HG03103 (cell line): ENCODE results near the gene CYRIA.

ENCODE experiments used
- ATAC-seq: cut with Tn5 transposase; IDR thresholded peaks from one replicate; pipeline ENCODE4 v1.9.1; 2021; ENCODE audit warnings: low read depth; ENCODE audit not compliant: unreplicated experiment

Gene CYRIA

DNA sequence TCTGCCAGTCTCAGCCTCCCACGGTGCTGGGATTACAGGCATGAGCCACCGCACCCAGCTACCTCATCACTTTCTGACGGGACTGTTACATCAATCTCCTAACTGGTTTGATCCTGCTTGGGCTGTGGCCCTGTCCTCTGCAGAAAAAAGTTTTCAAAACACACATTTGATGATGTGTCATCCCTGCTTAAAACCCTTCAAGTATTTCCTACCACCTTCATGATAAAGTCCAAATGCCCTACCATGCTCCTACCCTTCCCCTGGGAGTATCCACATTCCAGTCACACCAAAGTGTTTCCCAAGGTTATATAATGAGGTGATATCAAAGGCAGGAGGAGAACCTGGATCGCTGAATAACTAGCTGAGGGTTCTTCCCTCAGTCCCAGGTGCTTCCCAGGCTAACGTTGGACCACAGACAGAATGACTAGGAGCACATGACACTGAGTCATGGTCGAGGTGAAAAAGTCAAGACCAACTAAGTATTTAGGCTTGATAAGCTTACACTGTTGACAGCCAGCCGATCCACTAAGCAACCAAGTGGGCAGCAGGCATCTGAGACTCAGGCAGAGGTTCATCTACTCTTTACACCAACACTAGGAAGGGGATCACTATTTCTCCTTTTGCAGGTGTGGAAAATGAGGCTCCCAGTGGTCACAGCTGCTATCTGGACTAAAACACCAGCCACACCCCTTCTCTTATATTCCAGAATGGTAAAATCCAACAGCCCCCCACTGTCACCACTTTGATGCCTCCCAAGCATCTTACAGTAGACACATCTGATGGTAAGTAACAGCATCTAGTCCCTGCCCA is 31.8 kb downstream of the CYRIA start:
- no peak for ATAC-seq

DNA sequence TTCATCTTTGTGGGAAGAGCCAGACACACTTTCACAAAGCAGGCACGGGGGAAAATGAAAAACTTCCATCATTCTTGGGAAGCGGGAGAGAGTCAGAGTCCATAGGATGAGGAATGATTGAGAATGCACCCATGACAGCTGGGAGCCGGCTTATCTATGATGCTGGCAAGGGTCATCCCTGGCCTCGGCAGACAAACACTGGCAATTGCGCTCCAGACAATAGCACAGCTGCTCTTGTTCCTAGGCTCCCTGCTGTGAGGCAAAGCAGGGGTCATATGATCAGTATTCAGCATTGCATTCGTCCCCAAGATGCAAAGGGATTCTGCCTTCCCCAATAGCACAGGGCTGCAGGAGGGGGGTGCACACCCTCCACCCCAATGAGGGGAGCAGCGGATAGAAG is 33.0 kb downstream of the CYRIA start:
- ATAC-seq: no peak

DNA sequence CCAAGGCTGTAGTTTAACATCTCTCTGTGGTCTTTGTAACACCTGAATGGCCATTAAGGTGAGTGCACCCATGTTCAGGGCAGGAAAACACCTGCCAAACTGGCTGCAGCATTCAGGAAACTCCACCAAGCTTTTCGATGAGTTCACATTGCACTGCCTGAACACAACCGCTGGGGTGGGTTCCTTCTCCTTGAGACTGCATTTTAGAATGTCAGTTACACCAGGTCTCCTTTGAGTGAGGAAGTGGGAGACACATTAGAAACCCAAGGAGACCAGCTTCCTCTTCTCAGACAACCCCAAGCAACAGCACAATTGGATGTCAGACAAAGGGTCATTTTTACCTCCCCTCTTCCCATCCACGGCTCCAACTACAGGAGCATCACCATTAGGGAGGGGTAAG is 35.2 kb downstream of the CYRIA start:
- ATAC-seq: peak; percentile 42

DNA sequence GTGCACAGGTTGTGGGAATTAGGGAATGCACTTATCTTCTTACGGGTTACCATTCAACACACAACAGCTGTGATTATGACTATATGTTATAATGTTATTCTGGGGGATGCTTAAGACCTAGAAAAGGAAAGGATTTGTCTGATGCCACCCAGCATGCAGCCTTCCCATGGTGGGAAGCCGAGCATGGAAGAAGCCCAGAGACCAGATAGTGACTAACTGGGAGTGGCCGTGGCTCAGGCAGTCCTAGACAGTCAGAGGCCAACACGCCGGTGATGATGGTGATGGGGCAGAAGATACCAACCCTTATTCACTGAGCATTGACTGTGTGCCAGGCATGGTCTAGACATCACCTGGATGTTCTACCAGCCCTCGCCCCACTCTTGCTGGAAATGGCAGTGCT is 35.9 kb downstream of the CYRIA start:
- ATAC-seq: no peak

DNA sequence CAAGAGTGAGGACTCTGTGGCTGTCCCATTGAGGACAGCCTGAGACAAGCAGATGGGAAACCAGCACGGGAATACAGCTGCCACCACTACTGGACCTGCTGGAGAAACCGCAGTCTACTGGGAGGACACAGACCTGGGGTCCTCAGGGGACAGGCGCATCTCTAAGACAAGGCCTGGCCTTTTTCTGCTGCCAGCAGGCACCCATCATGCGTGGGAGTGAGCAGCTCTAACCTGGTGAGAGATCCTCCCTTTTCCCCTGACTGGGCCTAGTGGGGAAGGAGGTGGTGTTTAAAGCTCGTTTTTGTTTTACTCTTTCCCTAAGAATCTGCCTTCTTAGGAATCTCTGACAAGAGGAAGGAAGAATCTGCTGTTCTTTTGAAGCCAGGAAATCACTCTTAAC is 36.6 kb downstream of the CYRIA start:
- ATAC-seq: no peak

DNA sequence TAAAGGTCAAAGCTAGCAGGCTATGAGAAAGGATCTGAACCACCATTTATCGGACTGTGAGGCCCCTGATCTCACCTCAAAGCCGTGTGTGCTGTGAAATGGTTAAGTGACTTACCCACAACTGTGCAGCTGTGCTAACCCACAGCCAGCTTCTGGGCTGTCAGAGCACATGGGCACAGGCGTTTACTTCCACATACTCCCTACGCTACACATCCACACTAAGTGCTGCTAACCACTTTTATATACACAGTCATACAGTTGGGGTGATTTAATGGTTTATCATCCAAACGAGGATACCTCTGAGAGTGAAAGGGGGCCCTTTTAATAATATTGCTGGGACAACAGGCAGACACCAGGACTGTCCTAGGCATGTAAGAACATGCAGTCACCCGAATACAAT is 37.3 kb downstream of the CYRIA start:
- ATAC-seq: no peak

DNA sequence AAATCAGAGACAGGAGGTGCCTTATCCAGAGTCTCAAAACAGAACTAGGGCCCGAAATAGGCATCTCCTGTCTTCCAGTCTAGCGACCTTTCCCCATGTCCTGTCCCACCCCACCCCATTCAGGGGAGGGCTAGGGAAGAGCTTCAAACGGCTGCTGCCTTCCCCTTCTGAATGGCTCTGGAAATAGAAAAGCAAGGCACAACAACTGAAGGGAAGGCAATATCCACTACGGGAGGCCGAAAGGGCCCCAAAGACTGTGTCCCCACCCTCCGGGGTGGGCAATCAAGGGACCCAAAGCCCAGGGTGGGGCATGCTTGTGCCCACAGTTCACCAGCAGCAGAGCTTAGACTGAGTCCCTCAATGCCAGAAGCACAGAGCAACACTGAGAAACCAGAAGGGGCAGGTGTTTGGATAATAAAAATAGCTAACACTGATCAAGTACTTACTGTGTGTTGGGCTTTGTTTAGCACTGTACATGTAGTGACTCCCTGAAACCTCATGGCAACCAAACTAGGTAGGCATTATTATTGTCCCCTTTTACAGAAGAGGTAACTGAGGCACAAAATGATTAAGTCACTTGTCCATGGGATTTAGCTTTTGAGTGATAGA is 38.5 kb downstream of the CYRIA start:
- ATAC-seq: no peak

DNA sequence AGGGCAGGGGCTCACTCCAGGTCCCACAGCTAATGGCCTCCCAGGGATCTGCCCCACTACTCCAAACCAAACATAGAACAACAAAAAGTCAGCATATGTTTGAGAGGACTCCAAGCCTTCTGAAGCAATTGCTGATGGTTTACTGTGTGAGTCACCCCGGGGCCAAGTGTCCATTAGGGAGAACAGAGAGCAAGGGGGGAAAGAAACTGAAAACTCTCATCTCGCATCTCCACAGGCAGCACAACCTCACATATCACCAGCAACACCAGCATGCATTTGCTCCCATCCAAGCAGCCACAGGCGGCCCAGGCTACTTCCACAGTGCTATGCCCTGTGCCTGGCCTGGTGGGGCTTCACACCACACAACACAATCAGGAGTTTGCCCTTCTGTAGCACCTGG is 39.1 kb downstream of the CYRIA start:
- no peak for ATAC-seq

DNA sequence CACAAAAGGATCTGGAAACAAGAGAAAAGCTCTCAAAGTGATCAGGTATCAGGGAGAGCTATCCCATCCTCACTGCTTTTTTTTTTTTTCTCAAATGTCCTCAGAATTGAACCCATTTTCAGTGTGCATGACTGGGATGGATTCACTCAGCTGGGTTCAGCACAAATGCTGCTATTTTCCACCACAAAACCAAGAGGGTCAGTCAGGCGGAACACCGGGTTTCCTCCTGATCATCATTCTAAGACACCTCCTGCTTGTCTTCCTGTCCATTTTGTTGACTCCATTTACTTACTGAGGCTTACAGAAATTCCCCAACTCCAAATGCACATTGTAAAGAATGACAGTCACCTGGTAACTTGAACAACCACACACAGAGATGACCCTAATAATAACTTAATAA is 39.9 kb downstream of the CYRIA start:
- ATAC-seq: peak; percentile 66

DNA sequence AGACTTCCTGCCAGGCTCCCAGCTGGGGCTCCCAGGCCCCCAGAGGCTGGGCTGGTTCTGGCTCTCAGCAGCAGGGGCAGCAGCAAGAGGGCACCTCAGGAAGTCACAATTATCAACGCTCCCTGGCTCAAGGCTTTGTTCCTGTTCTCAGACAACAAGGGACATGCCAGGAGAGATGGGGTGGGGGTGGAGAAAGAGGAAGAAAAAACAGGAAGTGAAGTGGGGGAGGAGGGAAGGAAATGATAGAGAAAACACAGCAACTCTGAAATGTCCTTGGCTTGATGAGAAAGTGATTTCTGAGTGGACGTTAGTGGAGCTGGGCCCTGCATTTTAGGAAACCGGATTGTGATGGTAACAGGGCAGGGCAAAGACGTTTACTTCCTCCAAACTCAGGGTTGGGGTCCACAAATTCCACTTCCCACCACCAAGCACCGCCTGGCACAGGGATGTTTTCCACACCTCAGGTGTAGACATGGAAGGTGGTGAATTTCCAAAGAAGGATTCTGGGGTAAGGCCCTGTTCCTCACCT is 40.4 kb downstream of the CYRIA start:
- ATAC-seq: no peak

DNA sequence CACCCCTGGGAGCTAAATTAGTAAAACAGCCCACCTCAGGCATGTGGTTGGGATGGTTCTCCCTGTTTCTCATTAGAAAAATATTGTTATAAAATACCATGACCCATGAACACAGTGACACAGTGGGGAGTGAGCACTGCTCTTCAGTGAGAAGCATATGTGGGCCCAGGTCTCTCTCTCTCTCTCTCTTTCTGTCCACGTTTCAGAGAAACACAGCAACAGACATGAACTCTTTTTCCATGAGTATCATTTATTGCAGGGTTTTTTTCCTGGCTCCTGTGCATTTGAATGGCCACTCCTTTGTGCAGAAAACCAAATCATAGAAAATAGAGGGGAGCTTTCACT is 41.2 kb downstream of the CYRIA start:
- ATAC-seq: no peak

DNA sequence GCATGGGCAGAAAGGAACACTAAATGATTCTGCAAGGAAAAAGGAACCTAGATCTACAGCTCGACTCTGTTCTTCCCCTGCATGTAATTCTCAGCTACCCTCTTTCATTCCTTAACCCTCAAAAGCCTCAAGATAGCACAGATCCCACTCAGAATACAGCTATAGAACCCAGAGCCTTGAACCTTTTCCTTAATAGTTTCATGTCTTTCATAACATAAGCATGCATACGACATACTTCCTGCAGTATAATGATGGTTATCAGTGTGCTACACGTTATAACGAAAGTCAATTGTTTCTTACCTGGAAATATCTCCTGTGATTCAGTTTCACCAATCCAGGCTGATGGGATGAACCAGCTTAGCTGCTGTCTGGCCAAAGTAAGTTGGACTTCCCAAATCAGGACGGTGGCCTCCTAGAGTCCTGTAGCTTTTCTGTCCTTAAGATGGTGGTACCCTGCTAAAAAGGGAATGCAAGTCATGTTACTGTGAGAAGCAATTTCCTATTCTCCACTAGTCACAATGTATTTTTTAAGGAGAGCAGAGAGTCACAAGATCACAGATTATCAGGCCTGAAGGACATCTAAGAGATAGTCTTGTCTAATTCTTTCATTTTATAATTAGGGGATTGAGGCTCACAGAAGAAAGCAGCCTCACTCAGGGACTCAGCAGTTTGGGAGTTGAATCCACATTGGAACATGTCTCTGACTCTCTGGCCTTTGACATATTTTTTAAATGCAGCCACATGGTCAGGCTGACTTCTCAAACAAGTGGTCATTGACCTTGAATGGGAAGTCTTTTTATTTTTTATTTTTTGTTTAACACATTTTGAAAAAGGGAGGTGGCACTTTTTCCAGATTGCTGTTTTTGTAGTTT is 41.8 kb downstream of the CYRIA start:
- no peak for ATAC-seq

DNA sequence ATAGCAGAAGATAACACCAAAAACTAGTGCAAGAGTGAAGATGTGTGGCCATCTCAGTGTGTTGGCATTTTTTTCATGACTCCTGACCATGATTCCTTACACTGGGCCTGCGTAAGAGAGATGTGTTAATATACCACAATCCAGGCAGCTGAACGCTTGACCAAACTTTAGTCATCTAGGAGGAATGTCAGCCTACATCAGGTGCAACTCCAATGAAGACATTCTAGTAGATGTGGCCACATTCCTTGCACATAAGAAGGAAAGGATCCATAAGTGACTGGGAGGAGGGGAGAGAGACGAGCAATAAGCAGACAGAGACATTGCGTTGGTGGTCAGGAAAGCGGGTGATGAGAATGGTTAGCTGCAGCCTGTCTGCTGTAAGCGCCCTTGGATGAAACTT is 42.6 kb downstream of the CYRIA start:
- ATAC-seq: no peak

DNA sequence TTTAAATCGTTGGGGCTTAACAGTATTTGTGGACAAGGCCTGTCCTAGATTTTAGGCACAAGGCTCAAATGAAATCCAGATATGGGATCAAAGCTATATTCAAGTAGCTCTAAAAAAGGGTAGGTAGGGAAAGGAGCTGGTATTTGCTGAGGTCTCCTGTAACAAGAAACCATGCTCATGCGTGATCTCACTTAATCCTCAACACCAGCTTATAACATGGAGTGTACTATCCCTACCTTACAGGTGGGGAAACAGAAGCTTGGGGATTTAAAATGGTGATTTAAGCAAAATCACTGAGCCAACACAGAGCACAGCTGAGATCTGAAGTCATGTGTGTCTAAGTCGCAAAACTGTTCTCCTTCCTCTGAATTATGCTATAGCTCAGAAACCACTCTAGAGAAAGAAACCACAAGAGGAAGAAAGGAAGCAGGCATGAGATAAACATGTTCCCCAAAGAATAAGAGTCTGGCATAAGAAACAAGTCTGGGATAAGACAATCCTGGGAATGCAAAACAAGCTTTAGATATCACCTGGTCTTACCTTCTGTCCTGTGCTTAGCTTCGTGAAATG is 43.1 kb downstream of the CYRIA start:
- no peak for ATAC-seq

DNA sequence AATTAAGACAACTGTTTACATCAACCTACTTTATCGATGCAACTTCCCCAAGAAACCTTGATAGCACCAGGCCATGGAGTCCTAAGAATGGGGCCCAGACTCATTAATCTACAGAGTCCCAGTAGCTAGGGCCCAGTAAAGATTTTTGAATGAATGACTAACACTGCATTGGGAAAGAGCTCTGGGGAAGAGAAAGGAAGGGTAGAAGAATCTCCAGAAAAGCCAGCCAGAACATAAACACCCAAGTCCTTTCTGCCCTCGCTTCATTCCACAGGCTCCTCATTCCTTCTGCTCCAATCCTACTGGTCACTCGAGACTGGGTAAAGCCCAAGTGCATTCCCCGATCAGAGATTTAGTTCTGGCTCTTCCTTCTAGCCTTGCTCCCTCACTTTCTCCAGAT is 44.3 kb downstream of the CYRIA start:
- no peak for ATAC-seq

DNA sequence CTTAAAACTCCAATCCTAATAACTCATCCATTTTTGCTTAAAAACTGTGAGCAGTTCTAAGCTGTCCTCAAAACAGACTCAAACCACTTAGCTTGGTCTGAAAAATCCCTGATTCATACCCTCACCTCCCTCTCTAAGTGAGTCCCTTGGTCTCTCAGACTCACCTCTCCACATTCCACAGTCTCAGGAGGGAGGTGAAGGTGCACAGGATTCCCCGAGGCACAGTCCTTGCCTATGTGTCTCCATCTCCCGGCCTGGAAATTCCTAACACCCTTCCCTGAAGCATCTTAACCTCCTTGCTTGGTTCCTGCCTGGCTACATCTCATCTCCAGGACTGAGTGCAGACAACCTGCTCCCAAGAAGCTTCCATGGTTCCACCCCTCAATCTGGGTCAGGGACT is 45.0 kb downstream of the CYRIA start:
- ATAC-seq: no peak

DNA sequence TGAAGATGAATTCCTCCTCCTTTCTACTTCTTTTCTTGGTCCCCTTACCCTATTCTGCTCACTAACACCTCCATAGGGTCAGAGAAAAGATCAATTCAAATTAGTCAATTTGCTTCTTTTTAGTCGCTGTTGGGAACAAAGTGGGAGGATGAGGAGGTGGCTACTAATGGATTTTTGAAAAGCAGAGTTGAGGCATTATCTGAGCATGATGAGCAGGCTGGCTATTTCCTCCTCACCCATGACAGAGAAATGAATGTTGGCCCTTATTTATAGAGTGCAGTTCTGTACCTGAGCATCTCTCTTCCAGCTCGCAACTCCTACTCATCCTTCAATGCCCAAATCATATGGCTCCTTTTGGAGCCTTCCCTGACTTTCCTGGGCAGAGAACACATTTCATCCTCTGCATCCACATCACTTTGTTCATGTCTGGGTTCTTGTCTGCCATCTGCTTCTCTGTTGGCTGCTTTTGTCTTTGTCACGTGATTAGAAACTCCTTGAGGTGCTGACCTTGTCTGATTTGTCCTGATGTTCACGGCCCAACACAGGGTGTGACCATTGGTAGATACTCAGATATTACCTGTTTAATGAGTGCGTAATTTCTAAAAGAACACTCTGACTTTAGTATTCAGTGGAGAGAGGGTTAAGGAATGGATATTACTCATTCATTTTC is 45.9 kb downstream of the CYRIA start:
- no peak for ATAC-seq

DNA sequence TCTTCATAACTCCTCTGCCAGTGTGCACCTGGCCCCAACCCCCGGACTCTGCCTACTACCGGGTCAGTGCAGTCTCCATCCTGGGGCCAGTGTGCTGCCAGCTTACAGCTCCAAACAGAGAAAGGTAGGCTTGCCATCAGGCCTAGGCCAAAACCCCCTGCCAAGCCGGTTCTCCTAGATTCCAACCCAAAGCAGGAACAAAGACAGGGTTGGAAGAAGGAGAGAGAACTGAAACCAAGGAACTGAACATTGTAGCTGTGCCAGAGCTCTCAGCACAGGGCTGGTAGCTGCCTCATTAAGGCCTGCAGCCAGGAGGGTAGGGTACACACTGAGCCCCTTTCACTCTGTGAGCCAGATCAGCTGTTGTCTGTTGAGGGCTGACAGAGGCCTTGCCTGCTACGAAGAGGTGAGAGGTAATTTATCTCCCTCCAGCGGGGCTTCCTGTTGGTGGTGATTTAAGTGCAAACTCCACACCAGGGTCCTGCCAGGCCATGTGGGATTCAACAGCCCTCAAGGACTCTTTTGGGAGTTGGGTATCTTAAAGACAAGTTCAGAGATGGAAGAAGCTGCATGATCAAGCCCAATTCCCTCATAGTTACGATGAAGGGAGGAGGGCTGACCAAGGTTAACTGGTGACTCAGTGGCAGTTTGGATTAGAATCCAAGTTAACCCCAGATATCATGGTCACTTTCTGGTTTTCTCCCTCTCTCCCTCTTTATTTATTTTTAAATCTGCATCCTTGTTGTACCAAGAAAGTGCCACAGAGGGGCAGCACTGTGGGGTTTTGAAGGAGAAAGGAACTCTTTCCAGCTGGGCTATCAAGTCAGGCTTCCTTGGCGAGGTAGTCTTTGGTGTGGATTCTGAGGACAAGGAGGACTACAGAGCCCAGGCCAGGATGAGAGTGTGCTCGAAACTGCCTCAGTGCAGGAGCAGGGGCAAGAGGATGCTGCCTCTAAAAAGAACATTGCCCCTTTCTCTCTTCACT is 48.1 kb downstream of the CYRIA start:
- ATAC-seq: no peak
